SK-N-SH (cell line): ENCODE results near the gene MUC5B. TPM values are rescaled to one million over a fixed set of nuclear protein-coding genes. Genes with fewer than 3 reads are reported as not detected.

Experiments used
- CTCF ChIA-PET: fragments of 300-600, 350-600 bp; formaldehyde crosslinking; extraction: SDS; loops from one replicate; lab custom pipeline; 2021; lab: Yijun Ruan, JAX
- POLR2A ChIA-PET: fragments of 350-600 bp; sonication (Branson Sonifier 250); formaldehyde crosslinking; extraction: SDS; loops from one replicate; lab custom pipeline; 2020; ENCODE audit warnings: antibody characterized with exemption, inconsistent platforms; lab: Yijun Ruan, JAX
- DNase-seq: peaks from one replicate; pipeline ENCODE4 v3.0.0; 2012
- H2AFZ ChIP-seq: fragments of 200-600 bp; sonication (generic); 2 replicates; pipeline ENCODE4 v1.8.1; 2016; ENCODE audit warnings: antibody characterized with exemption, mild to moderate bottlenecking, low read depth
- H3F3A ChIP-seq: fragments of 200-600 bp; sonication (generic); replicated peaks from 2 replicates; pipeline ENCODE3; 2016; ENCODE audit warnings: antibody characterized with exemption, mild to moderate bottlenecking; ENCODE audit not compliant: insufficient read depth
- H3K27ac ChIP-seq, 2 experiments: fragments of 200-500 bp in 1 of 2; fragments of 200-600 bp in 1 of 2; sonication (Bioruptor generic) in 1 of 2; sonication (generic), shearing (Covaris generic) in 1 of 2; 2 replicates each; pipeline versions ENCODE4 v1.5.1 to v1.6.1; 2014 to 2016; ENCODE audit warnings: low read depth in 2 of 2, inconsistent platforms in 1 of 2, low read length in 1 of 2, mild to moderate bottlenecking in 1 of 2, mixed read lengths in 1 of 2
- H3K27me3 ChIP-seq: fragments of 200-600 bp; sonication (generic), shearing (Covaris generic); 2 replicates; pipeline ENCODE4 v1.6.1; 2016; ENCODE audit warnings: mixed run types; ENCODE audit not compliant: insufficient read depth
- H3K36me3 ChIP-seq, 2 experiments: fragments of 200-500 bp in 1 of 2; fragments of 200-600 bp in 1 of 2; sonication (Bioruptor generic) in 1 of 2; sonication (generic) in 1 of 2; replicated peaks in 1 of 2; 2 replicates each; pipeline versions ENCODE3 to v1.5.1; 2014 to 2016; ENCODE audit warnings: low read length in 1 of 2, mild to moderate bottlenecking in 1 of 2; ENCODE audit not compliant: insufficient read depth in 2 of 2, control insufficient read depth in 1 of 2
- H3K4me1 ChIP-seq, 2 experiments: fragments of 200-500 bp in 1 of 2; fragments of 200-600 bp in 1 of 2; sonication (Bioruptor generic) in 1 of 2; sonication (generic), shearing (Covaris generic) in 1 of 2; 2 replicates each; pipeline versions ENCODE4 v1.5.1 to v1.6.1; 2014 to 2016; ENCODE audit warnings: low read depth in 1 of 2, low read length in 1 of 2, mixed run types in 1 of 2; ENCODE audit not compliant: insufficient read depth in 2 of 2, control insufficient read depth in 1 of 2
- H3K4me2 ChIP-seq: fragments of 200-600 bp; sonication (generic), shearing (Covaris generic); 2 replicates; pipeline ENCODE4 v1.6.1; 2017; ENCODE audit warnings: mixed run types
- H3K4me3 ChIP-seq, 2 experiments: fragments of 200-500 bp in 1 of 2; fragments of 200-600 bp in 1 of 2; sonication (Bioruptor generic) in 1 of 2; sonication (generic), shearing (Covaris generic) in 1 of 2; 2 replicates each; pipeline versions ENCODE4 v1.5.1 to v1.8.1; 2014 to 2016; ENCODE audit warnings: low read depth in 2 of 2, inconsistent platforms in 1 of 2, low read length in 1 of 2, mild to moderate bottlenecking in 1 of 2, mixed read lengths in 1 of 2, moderate library complexity in 1 of 2
- H3K79me2 ChIP-seq: fragments of 200-600 bp; sonication (generic); 2 replicates; pipeline ENCODE4 v1.8.1; 2017; ENCODE audit warnings: mild to moderate bottlenecking; ENCODE audit not compliant: insufficient read depth
- H3K9ac ChIP-seq: fragments of 200-600 bp; sonication (generic); 2 replicates; pipeline ENCODE4 v1.6.1; 2017; ENCODE audit warnings: mixed run types
- H3K9me2 ChIP-seq: fragments of 200-600 bp; sonication (generic); 2 replicates; pipeline ENCODE4 v1.6.1; 2017; ENCODE audit warnings: mixed run types
- H3K9me3 ChIP-seq: fragments of 200-600 bp; sonication (generic); 2 replicates; pipeline ENCODE4 v1.6.1; 2017; ENCODE audit warnings: mixed run types, mild to moderate bottlenecking, moderate library complexity
- H4K20me1 ChIP-seq: fragments of 200-600 bp; sonication (generic); 2 replicates; pipeline ENCODE4 v1.6.1; 2017; ENCODE audit warnings: mild to moderate bottlenecking, mixed run types; ENCODE audit not compliant: insufficient read depth
- EZH2phosphoT487 ChIP-seq: fragments of 200-600 bp; sonication (generic); IDR thresholded peaks from 2 replicates; pipeline ENCODE4 v1.6.1; 2017; ENCODE audit warnings: low read depth, mixed run types, mild to moderate bottlenecking, antibody characterized with exemption, moderate library complexity, borderline replicate concordance
- FOXJ3 ChIP-seq: sonication (generic); formaldehyde crosslinking; IDR thresholded peaks from 2 replicates; pipeline ENCODE4 v1.5.1; 2020; ENCODE audit warnings: mild to moderate bottlenecking, missing genetic modification reagents
- NFIC ChIP-seq: IDR thresholded peaks from 2 replicates; pipeline ENCODE4 v1.4.0; 2012; ENCODE audit warnings: borderline replicate concordance
- NRF1 ChIP-seq: IDR thresholded peaks from 2 replicates; pipeline ENCODE4 v1.6.1; 2012; ENCODE audit warnings: low read depth, mild to moderate bottlenecking, low read length
- RCOR1 ChIP-seq: fragments of 150-350 bp; IDR thresholded peaks from 2 replicates; pipeline ENCODE4 v1.6.1; 2017; ENCODE audit warnings: antibody characterized with exemption, low read length
- RFX5 ChIP-seq: IDR thresholded peaks from 2 replicates; pipeline ENCODE4 v1.6.1; 2012; ENCODE audit warnings: mild to moderate bottlenecking, improper control_type of control experiment, low read length
- SMC3 ChIP-seq: IDR thresholded peaks from 2 replicates; pipeline ENCODE4 v1.6.1; 2012; ENCODE audit warnings: low read depth, low read length, improper control_type of control experiment
- TAF1 ChIP-seq: IDR thresholded peaks from 2 replicates; pipeline ENCODE4 v1.6.1; 2012; ENCODE audit warnings: low read depth, mild to moderate bottlenecking, low read length, moderate library complexity, borderline replicate concordance
- TEAD4 ChIP-seq: IDR thresholded peaks from 2 replicates; pipeline ENCODE4 v1.4.0; 2012; ENCODE audit warnings: mild to moderate bottlenecking, borderline replicate concordance; ENCODE audit not compliant: insufficient read depth
- WGBS: methylation state at CpG from one replicate; pipeline ENCODE4 v1.1.6; 2017; ENCODE audit warnings: low lambda C conversion rate; 5-methylcytosine and 5-hydroxymethylcytosine counted together
- polyA plus RNA-seq, 3 experiments: library from polyadenylated mRNA; depleted of rRNA; stranded (reverse); fragments of >200 nt; gene quantifications; 2 replicates each; pipeline ENCODE4 v1.2.3, GENCODE V29; 2012
- TF ChIP-seq, protein P1 (sequence below): IDR thresholded peaks from 2 replicates; pipeline ENCODE4 v1.4.0; 2012; ENCODE audit warnings: low read depth
- TF ChIP-seq, protein P2 (sequence below): fragments of 150-350 bp; IDR thresholded peaks from 2 replicates; pipeline ENCODE4 v1.6.1; 2016; ENCODE audit warnings: mild to moderate bottlenecking, low read depth, low read length
- TF ChIP-seq, protein P3 (sequence below): IDR thresholded peaks from 2 replicates; pipeline ENCODE4 v1.4.0; 2012; ENCODE audit warnings: low read depth, borderline replicate concordance
- TF ChIP-seq, protein P4 (sequence below): IDR thresholded peaks from 2 replicates; pipeline ENCODE4 v1.4.0; 2012; ENCODE audit warnings: low read depth, borderline replicate concordance

Gene MUC5B
- polyA plus RNA-seq, 1 of the 3 experiments (the other 2 are of a cell fraction) = not detected

DNA sequence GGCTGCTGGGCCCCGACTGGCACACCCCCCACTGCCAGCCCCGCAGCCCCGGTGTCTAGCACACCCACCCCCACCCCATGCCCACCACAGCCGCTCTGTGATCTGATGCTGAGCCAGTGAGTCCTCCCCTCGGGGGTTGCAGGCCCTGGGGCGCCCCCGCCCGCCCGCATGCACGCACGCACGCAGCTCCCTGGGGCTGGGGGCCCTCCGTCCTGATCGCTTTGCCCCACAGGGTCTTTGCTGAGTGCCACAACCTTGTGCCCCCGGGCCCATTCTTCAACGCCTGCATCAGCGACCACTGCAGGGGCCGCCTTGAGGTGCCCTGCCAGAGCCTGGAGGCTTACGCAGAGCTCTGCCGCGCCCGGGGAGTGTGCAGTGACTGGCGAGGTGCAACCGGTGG is 32.3 kb downstream of the MUC5B start (continued):
- TF ChIP-seq, protein P1, sequence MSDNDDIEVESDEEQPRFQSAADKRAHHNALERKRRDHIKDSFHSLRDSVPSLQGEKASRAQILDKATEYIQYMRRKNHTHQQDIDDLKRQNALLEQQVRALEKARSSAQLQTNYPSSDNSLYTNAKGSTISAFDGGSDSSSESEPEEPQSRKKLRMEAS = no peak
- TF ChIP-seq, protein P2, sequence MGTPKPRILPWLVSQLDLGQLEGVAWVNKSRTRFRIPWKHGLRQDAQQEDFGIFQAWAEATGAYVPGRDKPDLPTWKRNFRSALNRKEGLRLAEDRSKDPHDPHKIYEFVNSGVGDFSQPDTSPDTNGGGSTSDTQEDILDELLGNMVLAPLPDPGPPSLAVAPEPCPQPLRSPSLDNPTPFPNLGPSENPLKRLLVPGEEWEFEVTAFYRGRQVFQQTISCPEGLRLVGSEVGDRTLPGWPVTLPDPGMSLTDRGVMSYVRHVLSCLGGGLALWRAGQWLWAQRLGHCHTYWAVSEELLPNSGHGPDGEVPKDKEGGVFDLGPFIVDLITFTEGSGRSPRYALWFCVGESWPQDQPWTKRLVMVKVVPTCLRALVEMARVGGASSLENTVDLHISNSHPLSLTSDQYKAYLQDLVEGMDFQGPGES = no peak
- TF ChIP-seq EZH2phosphoT487 (no peak), NFIC (no peak), TAF1 (no peak)
- TF ChIP-seq, protein P3, sequence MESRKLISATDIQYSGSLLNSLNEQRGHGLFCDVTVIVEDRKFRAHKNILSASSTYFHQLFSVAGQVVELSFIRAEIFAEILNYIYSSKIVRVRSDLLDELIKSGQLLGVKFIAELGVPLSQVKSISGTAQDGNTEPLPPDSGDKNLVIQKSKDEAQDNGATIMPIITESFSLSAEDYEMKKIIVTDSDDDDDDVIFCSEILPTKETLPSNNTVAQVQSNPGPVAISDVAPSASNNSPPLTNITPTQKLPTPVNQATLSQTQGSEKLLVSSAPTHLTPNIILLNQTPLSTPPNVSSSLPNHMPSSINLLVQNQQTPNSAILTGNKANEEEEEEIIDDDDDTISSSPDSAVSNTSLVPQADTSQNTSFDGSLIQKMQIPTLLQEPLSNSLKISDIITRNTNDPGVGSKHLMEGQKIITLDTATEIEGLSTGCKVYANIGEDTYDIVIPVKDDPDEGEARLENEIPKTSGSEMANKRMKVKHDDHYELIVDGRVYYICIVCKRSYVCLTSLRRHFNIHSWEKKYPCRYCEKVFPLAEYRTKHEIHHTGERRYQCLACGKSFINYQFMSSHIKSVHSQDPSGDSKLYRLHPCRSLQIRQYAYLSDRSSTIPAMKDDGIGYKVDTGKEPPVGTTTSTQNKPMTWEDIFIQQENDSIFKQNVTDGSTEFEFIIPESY = no peak
- TF ChIP-seq, protein P4, sequence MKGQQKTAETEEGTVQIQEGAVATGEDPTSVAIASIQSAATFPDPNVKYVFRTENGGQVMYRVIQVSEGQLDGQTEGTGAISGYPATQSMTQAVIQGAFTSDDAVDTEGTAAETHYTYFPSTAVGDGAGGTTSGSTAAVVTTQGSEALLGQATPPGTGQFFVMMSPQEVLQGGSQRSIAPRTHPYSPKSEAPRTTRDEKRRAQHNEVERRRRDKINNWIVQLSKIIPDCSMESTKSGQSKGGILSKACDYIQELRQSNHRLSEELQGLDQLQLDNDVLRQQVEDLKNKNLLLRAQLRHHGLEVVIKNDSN = no peak

DNA sequence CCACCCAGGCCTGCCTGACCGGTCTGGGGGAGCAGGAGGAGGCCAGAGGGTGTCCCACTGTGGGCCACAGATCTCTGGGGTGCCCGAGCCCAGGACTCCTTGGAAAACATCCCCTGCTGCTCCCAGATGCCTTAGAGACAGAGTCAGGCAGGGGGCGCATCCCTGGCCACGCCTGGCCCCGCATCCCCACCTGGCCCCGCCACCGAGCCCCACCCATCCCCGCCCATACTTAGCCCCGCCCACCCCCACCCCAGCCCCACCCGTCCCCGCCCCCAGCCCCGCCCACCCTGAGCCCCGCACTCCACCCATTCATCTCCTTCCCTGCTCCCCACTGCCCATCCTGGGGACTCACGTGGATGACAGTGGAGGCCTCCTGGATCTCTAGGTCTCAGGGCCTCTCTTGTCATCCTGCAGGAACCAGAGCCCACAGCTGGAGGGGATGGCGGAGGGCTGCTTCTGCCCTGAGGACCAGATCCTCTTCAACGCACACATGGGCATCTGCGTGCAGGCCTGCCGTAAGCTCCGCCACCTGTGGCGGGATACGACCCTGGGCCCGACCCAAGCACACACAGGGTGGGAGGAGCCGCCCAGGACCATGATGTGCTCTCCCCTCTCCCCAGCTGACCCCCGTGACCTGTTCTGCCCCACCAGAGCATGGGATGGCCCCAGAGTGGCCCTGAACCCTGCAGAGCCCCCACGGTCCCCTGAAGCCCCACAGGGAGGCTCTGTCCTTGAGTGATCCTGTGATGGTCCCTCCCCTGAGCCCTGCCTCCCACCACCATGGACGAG is 33.6 kb downstream of the MUC5B start:
- Histone ChIP-seq H3K36me3 (no peaks in the 10 kb centered on the region), H4K20me1 (no peaks in the 10 kb centered on the region), H3K27me3 (no peaks in the 10 kb centered on the region), H3K9ac (no peak overlapping the region), H3K27ac (no peak overlapping the region), H3K4me3 (no peak overlapping the region), H3K4me1 (no peaks in the 10 kb centered on the region; a peak in 1 of 4 replicates), H3K9me3 (no peaks in the 10 kb centered on the region), H3F3A (no peaks in the 10 kb centered on the region), H3K4me2 (no peak overlapping the region), H3K9me2 (no peaks in the 10 kb centered on the region), H3K79me2 (no peaks in the 10 kb centered on the region), H2AFZ (no peak overlapping the region)
- ChIA-PET CTCF (no interaction called here), POLR2A (no interaction called here)
- 14% methylated on average over 8 of the region's 26 CpGs for WGBS
- peak; percentile 61 for DNase-seq
- no peak for TF ChIP-seq FOXJ3 (CRISPR knock-in tag)
- TF ChIP-seq SMC3 = no peak
- TF ChIP-seq, protein P2 = no peak
- no peak for TF ChIP-seq RCOR1
- TF ChIP-seq NRF1 = no peak
- no peak for TF ChIP-seq TEAD4
- TF ChIP-seq, protein P1 = no peak
- TF ChIP-seq RFX5 = no peak
- TF ChIP-seq EZH2phosphoT487 = no peak
- no peak for TF ChIP-seq TAF1
